NCI-H524 (cell line): ENCODE data around the gene CCDC127.
"Not testable (repeated sequence)": the region's sequence is repeated elsewhere in the genome, so short reads cannot be mapped to it uniquely, and the experiment has no call there.

Source experiments
- DNase-seq, 2 experiments: peaks; one replicate each; lab custom pipeline; 2025; lab: John Stamatoyannopoulos, UW

The CCDC127 gene, protein sequence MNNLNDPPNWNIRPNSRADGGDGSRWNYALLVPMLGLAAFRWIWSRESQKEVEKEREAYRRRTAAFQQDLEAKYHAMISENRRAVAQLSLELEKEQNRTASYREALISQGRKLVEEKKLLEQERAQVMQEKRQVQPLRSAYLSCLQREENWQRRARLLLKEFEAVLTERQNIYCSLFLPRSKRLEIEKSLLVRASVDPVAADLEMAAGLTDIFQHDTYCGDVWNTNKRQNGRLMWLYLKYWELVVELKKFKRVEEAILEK

DNA sequence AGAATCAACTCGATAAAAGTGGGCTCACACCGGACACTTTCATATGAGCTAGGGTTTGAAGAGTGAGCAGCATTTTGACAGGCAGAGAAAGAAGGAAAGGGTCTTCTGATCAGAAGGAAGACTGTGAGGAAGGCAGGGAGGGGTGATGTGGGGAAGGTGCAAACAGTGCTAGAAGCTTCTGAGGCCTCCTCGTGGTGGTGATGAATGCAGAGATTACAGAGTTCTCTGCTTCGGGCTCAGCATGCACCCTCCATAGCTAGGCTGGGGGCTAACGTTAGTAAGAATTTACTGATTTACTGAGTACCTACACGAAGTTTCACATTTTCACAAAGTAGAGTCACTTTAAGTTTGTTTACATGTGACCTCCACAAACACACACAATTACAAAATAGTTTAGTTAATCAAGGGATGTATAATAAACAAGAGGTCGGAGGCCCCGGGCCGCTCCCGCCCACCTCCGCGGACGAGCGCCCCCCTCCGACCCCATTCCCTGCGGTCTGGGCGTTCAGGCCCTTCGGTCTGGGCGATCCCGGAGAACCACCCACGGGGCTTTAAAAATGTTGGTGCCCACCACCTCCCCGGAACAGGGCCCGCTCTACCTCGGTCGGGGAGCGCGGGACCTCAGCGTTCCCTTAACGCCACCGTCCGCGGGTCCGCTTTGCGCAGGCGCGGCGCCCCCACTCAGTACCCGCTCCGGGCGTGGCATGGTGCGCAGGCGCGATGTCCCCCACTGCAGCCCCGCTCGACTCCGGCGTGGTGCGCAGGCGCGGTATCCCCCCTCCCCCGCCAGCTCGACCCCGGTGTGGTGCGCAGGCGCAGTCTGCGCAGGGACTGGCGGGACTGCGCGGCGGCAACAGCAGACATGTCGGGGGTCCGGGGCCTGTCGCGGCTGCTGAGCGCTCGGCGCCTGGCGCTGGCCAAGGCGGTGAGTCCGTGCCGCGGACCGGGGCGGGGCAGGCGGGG is at the start of gene CCDC127, which contains the start of gene SDHA:
Gene CCDC127 (minus strand): TSS at position 660 of the 963 bp plus-strand sequence. CDS start 1,304 bp downstream, outside the sequence.
Gene SDHA (plus strand): TSS at position 827 of the 963 bp plus-strand sequence. CDS start 36 bp downstream, at position 863.
- peak; percentile 95 to 96 for DNase-seq

DNA sequence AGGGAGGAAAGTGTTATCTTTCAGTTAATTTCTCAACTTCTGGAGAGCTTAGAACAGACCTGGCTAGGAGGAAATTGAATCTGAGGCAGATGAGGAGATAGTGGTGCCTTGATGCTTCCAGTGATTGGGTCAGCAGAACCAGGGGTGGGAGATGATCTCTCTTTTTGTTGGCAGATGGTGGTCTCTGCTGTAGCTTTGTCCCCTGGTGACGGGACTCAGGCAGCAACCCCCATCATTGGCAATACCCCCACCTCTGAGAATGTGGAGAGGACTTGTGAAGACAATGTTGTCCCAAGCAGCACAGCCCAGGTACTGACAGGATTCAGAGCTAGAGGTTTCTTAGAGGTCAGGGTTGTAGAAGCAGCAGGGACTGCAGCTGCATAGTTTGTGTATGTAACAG is 49.8 kb upstream of the CCDC127 start:
- no peak for DNase-seq

DNA sequence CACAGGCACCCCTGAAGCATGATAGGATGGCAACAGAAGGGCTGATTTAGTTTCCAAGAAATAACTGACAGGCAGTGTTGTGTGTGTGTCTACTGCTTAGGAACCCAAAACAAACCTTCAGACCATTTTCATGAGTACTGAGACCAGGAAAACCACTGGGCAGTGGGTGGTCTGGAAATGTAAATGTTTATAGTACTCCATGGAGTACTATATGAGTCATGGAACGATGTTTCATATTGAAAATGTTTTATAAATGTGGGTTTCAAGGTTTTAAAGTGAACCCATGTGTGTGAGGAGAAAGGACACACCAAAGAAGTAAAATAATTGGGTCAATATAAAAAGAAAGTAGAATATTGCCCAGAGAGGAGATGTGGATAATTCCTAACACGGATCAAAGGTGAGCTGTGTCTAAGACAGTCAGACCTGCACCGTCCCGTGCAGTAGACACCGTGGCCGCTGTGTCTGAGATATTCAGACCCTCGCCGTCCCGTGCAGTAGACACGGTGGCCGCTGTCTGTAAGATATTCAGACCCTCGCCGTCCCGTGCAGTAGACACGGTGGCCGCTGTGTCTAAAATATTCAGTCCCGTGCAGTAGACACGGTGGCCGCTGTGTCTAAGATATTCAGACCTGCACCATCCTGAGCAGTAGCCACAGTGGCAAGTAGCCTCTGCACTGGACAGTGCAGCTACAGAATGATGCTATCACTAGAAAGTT is 48.5 kb upstream of the CCDC127 start:
- DNase-seq, result not testable (repeated sequence)

DNA sequence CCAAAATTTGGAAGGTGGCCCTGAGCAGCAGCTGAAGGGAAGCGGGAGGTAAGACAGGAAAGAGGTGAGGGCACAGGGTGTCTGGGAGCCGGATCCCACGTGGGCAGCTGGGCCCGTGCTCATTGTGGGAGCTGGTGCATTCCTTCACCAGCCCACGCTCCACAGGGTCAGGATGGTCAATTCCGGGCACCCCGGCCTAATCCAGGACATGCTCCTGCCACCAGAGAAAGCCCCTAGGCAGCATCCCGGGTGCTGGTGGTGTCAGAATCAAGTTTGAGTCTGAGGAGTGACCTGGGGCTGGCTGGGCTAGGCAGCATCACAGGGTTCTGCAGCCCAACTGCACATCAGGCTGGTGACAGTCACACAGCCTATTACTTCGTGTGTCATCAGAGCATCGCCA is 46.4 kb upstream of the CCDC127 start:
- no peak for DNase-seq

DNA sequence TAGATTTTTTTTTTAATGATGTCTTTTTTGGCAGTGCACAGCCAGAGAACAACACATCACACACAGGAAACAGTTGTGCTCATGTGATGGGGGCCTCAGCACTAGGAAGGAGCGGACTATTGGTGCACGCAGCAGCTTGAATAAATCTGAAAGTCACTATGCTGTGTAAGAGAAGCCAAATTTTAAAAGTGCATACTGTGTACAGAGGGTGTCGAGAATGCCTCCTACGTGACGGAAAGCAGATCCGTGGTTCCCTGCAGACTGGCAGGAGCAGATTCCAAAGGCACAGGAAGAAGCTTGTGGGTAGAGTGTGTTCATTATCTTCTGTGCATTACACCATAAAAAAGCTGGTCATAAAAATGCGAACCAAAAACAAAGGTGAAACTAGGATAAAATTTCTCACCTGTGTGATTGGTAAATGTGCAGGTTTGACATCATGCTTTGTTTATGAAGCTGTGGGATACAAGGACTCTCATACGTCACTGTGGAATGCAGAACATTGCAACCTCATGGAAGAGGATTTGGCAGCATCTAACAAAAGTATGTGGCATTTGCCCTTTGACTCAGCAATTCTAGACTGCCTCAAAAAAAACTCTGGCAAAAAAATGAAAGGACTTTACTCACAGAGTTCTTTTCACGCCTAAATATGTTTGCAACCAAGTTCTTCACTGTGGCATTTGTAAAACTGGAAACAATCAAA is 45.5 kb upstream of the CCDC127 start:
- DNase-seq, result not testable (repeated sequence)

DNA sequence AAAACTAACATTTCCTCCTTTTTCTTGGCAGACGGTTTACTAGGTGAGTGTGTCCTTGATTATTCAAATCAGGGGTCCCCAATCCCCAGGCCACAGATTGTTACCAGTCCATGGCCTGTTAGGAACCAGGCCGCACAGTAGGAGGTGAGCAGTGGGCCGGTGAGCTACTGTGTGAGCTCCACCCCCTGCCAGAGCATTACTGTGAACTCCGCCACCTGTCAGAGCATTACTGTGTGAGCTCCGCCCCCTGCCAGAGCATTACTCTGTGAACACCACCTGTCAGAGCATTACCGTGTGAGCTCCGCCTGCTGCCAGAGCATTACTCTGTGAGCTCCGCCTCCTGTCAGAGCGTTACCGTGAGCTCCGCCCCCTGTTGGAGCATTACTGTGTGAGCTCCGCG is 39.2 kb upstream of the CCDC127 start:
- no peak for DNase-seq

DNA sequence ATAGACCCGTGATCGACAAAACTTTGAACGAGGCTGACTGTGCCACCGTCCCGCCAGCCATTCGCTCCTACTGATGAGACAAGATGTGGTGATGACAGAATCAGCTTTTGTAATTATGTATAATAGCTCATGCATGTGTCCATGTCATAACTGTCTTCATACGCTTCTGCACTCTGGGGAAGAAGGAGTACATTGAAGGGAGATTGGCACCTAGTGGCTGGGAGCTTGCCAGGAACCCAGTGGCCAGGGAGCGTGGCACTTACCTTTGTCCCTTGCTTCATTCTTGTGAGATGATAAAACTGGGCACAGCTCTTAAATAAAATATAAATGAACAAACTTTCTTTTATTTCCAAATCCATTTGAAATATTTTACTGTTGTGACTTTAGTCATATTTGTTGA is 38.4 kb upstream of the CCDC127 start:
- DNase-seq, result not testable (repeated sequence)

DNA sequence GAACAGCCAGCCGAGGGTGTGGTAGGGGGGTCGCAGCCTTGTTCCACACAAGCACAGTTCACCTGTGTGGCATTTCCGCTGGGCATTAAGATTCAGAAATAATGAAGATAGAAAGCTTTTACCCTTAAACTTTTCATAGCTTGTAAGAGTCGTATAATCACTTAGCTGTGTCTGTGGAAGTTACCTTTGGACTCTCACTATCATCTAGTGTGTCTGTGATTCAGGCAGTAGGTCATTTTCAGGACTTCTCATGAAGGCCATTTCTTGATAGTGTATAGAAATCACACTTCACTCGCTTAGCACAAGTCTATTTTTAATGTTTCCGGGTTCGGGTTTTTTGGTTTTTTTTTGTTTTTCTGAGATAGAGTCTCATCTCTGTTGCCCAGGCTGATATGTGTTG is 37.2 kb upstream of the CCDC127 start:
- DNase-seq, result not testable (repeated sequence)

DNA sequence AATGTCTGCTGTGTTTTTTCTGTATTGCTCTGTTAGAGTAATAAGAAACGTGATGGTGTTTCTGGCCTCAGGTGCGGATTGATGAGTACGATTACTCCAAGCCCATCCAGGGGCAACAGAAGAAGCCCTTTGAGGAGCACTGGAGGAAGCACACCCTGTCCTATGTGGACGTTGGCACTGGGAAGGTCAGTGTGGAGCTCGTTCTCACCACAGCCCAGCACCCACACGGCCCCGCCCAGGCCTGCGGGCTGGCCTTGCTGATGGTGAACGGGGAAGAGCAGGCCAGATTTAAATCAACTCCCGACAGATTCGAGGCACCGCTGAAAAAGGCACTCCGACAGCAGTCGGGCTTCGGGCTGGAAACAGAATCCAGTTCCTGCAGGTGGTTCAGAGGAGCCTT is 36.4 kb upstream of the CCDC127 start:
- DNase-seq, result not testable (repeated sequence)

DNA sequence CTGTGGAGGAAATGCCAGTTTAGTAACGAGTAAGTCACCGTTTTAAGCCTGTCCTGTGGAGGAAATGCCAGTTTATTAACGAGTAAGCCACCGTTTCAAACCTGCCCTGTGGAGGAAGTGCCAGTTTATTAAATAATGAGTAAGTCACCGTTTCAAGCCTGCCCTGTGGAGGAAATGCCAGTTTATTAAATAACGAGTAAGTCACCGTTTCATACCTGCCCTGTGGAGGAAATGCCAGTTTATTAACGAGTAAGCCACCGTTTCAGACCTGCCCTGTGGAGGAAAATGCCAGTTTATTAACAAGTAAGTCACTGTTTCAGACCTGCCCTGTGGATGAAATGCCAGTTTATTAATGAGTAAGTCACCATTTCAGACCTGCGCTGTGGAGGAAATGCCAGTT is 34.6 kb upstream of the CCDC127 start:
- no peak for DNase-seq

DNA sequence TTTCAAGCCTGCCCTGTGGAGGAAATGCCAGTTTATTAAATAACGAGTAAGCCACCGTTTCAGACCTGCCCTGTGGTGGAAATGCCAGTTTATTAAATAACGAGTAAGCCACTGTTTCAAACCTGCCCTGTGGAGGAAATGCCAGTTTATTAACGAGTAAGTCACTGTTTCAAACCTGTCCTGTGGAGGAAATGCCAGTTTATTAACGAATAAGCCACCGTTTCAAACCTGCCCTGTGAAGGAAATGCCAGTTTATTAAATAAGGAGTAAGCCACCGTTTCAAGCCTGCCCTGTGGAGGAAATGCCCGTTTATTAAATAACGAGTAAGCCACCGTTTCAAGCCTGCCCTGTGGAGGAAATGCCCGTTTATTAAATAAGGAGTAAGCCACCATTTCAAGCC is 34.0 kb upstream of the CCDC127 start:
- DNase-seq, result not testable (repeated sequence)

DNA sequence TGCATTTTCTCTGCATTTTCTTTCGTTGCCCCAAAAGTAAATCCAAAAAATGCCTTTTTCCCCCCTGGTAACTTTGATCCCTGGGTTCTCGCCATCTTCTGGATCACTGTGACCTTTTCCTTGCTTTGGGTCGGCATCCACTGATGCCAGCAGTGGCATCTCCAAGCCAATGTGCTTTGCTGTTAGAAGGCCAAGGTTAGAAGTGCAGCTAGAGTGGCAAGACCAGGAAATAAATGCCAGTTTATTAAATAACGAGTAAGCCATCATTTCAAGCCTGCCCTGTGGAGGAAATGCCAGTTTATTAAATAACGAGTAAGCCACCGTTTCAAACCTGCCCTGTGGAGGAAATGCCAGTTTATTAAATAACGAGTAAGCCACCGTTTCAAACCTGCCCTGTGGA is 33.6 kb upstream of the CCDC127 start:
- not testable (repeated sequence) for DNase-seq

DNA sequence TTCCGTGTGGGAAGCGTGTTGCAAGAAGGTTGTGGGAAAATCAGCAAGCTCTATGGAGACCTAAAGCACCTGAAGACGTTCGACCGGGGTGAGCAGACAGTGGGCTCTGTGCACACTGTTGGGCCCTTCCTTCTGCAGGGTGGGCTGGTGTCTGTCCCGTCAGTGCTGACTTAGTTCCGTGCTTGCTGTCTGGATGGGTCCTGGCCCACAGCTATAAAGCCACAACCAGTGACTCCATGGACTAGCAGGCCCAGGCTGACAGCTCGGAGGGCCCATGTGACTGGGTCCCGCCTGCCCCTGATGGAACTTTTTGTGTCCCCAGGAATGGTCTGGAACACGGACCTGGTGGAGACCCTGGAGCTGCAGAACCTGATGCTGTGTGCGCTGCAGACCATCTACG is 33.1 kb upstream of the CCDC127 start:
- not testable (repeated sequence) for DNase-seq

DNA sequence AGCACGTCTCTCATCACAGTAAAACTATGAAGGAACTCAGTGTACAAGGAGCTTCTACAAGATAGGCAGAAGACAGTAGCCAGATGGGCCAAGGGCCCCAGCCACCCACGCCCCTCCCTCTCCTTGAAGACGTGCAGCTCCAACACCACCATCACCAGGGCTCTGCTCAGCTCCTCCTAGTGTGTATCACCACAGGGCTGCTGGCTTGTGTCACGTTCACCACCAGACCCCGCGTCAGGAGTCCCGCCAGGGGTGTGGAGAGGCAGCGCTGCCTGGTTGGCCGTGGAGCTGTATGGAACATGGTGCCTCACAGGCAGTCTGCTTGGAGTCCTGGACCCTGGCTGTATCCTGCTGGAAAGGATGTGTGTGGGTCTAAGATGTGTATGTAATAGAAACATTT is 32.4 kb upstream of the CCDC127 start:
- DNase-seq, result not testable (repeated sequence)

DNA sequence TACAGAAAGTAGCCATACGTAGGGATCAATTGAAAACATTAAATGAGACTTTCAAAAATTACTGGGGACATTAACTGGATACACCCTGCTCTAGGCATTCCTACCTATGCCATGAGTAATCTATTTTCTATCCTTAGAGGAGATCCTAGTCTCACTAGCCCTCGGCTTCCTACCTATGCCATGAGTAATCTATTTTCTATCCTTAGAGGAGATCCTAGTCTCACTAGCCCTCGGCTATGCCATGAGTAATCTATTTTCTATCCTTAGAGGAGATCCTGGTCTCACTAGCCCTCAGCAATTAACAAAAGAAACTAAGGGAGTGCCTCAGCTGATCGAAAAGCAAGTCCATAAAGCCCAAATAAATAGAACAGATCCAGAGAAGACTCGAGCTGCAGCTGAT is 27.8 kb upstream of the CCDC127 start:
- not testable (repeated sequence) for DNase-seq

DNA sequence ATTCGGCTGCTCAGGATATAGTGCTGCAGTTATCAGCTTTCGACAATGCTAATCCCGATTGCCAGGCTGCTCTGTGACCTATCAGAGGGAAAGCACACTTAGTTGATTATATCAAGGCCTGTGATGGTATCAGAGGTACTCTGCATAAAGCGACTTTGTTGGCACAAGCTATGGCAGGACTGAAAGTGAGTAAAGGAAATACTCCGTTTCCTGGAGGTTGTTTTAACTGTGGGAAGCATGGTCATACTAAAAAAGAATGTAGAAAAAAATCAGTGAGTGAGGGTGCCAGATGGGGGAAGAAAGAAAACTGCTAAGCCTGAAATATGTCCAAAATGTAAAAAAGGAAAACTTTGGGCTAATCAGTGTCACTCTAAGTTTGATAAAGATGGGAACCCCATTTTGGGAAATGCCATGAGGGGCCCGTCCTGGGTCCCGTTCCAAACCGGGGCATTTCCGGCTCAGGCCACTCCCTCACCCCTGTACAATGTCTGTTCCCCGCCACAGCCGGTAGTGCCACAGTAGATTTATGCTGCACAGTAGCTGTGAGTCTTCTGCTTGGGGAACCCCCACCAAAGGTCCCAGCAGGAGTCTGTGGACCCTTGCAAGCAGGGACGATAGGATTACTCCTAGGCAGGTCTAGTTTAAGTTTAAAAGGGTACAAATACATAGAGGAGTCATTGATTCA is 25.9 kb upstream of the CCDC127 start:
- DNase-seq, result not testable (repeated sequence)

DNA sequence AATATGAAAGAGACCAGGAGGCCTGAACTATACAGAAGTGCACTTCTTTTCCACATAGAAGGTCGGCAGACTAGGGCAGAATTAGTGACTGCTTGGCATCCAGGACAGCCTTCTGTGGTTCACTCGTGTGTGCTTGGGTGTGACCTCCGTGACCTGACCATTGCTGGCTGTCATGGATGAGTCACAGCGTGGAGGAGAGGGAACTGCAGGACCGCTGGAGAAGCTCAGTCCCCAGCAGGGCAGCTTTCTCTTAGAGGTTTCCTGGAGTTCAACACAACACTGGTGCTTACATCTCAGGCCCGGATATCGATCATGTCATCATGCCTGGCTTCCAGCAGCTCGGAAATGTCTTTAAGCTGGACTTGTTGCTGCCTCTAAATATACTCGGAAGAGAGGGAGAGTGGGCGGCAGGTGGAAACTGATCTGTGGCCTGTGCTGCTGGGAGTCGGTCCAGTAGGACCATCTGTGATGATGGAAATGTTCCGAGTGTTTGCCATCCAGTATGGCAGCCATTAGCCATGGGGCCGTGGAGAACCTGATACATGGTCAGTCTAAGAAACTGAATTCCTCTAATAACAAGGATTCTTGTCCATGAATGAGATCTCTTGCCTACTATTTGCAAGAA is 23.2 kb upstream of the CCDC127 start:
- not testable (repeated sequence) for DNase-seq

DNA sequence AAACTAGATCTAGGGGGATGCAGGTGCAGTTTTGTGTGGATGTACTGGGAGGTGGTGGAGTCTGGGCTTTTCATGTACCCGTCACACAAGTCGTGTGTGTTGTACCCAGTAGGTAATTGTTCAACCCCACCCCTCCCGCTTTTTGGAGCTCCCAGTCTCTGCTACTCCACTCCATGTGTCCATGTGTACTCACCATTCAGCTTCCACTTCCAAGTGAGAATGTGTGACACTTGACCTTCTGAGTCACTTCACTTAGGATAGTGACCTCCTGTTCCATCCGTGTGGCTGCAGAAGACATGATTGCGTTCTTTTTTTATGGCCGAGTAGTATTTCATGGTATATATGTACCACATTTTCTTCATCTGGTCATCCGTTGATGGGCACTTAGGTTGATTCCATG is 22.6 kb upstream of the CCDC127 start:
- DNase-seq, result not testable (repeated sequence)

DNA sequence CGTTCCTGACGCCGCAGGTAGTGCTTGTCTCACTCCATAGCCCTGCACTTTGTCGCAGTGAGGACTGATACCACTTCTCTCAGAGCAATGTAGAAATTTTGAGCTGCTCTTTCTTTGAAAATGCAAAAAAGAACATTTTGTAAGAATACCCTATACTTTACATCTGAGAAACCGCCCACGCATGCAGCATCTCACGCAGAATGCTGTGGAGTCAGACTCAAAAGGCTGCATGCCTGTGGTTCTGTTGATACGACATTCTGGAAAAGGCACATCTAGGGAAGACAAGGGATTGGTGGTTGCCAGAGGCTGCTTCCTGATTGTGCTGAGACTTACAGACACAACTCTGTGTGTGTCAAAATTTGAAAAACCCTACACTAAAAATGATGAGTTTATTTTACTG is 20.0 kb upstream of the CCDC127 start:
- DNase-seq, result not testable (repeated sequence)

DNA sequence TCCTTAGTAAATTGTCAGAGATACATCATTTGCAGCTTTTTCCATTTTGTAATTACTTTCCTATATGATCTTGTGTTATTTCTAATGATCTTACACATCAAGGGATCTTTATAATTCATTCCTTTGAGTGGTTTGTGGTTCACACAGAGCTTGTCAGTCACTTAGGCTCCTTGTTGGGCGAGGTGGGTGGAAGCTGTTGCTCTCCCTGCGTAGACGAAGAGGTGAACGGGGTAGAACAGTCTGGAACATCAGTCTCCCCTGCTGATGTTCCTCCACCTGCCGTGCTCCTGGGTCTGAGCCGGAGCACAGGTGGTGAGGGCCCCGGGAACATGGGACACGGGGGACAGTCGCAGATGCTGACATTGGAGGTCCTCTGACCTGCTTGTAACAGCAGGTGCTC is 17.6 kb upstream of the CCDC127 start:
- not testable (repeated sequence) for DNase-seq
